HK-2 (cell line): ENCODE data around the gene USP36.
"Not testable (repeated sequence)": the region's sequence is repeated elsewhere in the genome, so short reads cannot be mapped to it uniquely, and the experiment has no call there.

Experiments
- DNase-seq: peaks from one replicate; pipeline ENCODE4 v3.0.0-alpha.2; 2018; ENCODE audit not compliant: unreplicated experiment

The USP36 gene

GRCh38 chr17:78767806-78768205 lies 72.8 kb downstream of the USP36 start:
- no peak for DNase-seq

- no peak for DNase-seq
These were observed 73.8 kb downstream of the USP36 start for GRCh38 chr17:78766743-78767294.

GRCh38 chr17:78766225-78766624 lies 74.4 kb downstream of the USP36 start:
- DNase-seq = no peak

GRCh38 chr17:78765821-78766220 lies 74.8 kb downstream of the USP36 start:
- DNase-seq = no peak

GRCh38 chr17:78764871-78765270 lies 75.7 kb downstream of the USP36 start:
- no peak for DNase-seq

- DNase-seq = no peak
These were observed 77.1 kb downstream of the USP36 start for GRCh38 chr17:78763561-78763960.

GRCh38 chr17:78761789-78762406 lies 78.7 kb downstream of the USP36 start:
- no peak for DNase-seq

GRCh38 chr17:78759969-78760352 lies 80.7 kb downstream of the USP36 start:
- DNase-seq = no peak

- DNase-seq = no peak
These were observed 81.2 kb downstream of the USP36 start for GRCh38 chr17:78759203-78759968.

- DNase-seq = no peak
These were observed 87.0 kb downstream of the USP36 start for GRCh38 chr17:78753316-78754250.

GRCh38 chr17:78751447-78752161 lies 89.0 kb downstream of the USP36 start:
- no peak for DNase-seq

GRCh38 chr17:78751000-78751399 lies 89.6 kb downstream of the USP36 start:
- not testable (repeated sequence) for DNase-seq

- no peak for DNase-seq
These were observed 91.8 kb downstream of the USP36 start for GRCh38 chr17:78748730-78749317.

- DNase-seq = no peak
These were observed 92.4 kb downstream of the USP36 start for GRCh38 chr17:78748048-78748729.

- no peak for DNase-seq
These were observed 93.1 kb downstream of the USP36 start for GRCh38 chr17:78747488-78747887.

GRCh38 chr17:78746949-78747269 lies 93.7 kb downstream of the USP36 start:
- no peak for DNase-seq

- DNase-seq = no peak
These were observed 94.2 kb downstream of the USP36 start for GRCh38 chr17:78746263-78746948.
